Fibroblast of pulmonary artery (primary cell): ENCODE results near the gene OGFR.

Source experiments
- DNase-seq: peaks from one replicate; pipeline ENCODE4 v3.0.0-alpha.2; 2010; ENCODE audit warnings: low read depth
- H3K4me3 ChIP-seq: replicated peaks from 2 replicates; pipeline ENCODE4 v1.5.1; 2011; ENCODE audit warnings: low read depth, mild to moderate bottlenecking, control low read depth, low read length, moderate library complexity
- CTCF ChIP-seq: IDR thresholded peaks from 2 replicates; pipeline ENCODE4 v1.5.1; 2011; ENCODE audit warnings: mild to moderate bottlenecking, control low read depth, low read length, inconsistent platforms; ENCODE audit errors: missing control alignments

The OGFR gene

GRCh38 chr20:62812181-62812906 lies 7.7 kb downstream of the OGFR start:
- DNase-seq, result no peak
- H3K4me3 ChIP-seq, result no peak overlapping the region
- TF ChIP-seq CTCF, result no peak

- no peak overlapping the region for H3K4me3 ChIP-seq
- DNase-seq, result no peak
- TF ChIP-seq CTCF, result no peak
These were observed 8.2 kb downstream of the OGFR start for GRCh38 chr20:62812907-62813200.

- H3K4me3 ChIP-seq, result no peak overlapping the region
- DNase-seq, result no peak
- TF ChIP-seq CTCF, result no peak
These were observed 9.0 kb downstream of the OGFR start for GRCh38 chr20:62813588-62813987.

GRCh38 chr20:62814060-62814708 lies 9.5 kb downstream of the OGFR start:
- no peak for DNase-seq
- no peak for TF ChIP-seq CTCF

GRCh38 chr20:62814709-62815065 lies 10.1 kb downstream of the OGFR start:
- no peak overlapping the region for H3K4me3 ChIP-seq
- DNase-seq, result no peak
- TF ChIP-seq CTCF, result no peak

More at GRCh38 chr20:62814060-62814708, 9.5 kb downstream of the OGFR start:
- no peak overlapping the region for H3K4me3 ChIP-seq

GRCh38 chr20:62815066-62815991 lies 10.7 kb downstream of the OGFR start:
- DNase-seq, result peak; percentile 48
- H3K4me3 ChIP-seq, result no peak overlapping the region
- TF ChIP-seq CTCF, result no peak
